Measurements from ENCODE around the gene DLX6. TPM values are rescaled to one million over a fixed set of nuclear protein-coding genes. Genes with fewer than 3 reads are reported as not detected.

Gene DLX6
- total RNA-seq, 1 experiment from 2014 or later: 1.3 TPM

- ChIA-PET POLR2A (no interaction called here), CTCF (no interaction called here)
- H3K9me3 ChIP-seq (ENCODE audit: control insufficient read depth, insufficient read depth, low read depth, low read length): no peaks in the 10 kb centered on the region
- no peaks in the 10 kb centered on the region for H3K4me1 ChIP-seq (ENCODE audit: control insufficient read depth, insufficient read depth, low read length)
- H3K36me3 ChIP-seq (ENCODE audit: control insufficient read depth, insufficient read depth, low read length): no peaks in the 10 kb centered on the region
- intact Hi-C loops (cut with micrococcal nuclease; ENCODE audit: unreplicated experiment): loop anchor here (10.0 kb wide), 1 partner anchor 317 kb away; the partner anchor contains the start of gene SEM1
- no TSS peak for BruUV-seq (replicated peaks)
- DNase-seq (ENCODE audit: low read depth, low spot score) (no peak), ATAC-seq (no peak)
- in situ Hi-C loops (cut with HindIII; ENCODE audit: low pct_unique_long_range_greater_than_20kb, low sequenced_read_pairs): no loop called here
- H3K27ac ChIP-seq (ENCODE audit: low read length): no peak overlapping the region
- TF ChIP-seq POLR2AphosphoS5 (IDR thresholded peaks at IDR 0.05; ENCODE audit: low read depth, low read length): no peak
- no peak for TF ChIP-seq SIN3A (IDR thresholded peaks at IDR 0.05; ENCODE audit: borderline replicate concordance, insufficient read depth, low read depth, low read length)
- no peak for TF ChIP-seq TCF7L2 (IDR thresholded peaks at IDR 0.05; ENCODE audit: low read depth, low read length)
- no peak for TF ChIP-seq CTCF (IDR thresholded peaks at IDR 0.05)
- H3K4me3 ChIP-seq (ENCODE audit: low read depth in 2 of 2, low read length in 2 of 2): no peak overlapping the region
- H3K27me3 ChIP-seq (ENCODE audit: control insufficient read depth, insufficient read depth, low read length): peaks cover 4% of the 10 kb centered on the region
Observed at GRCh38 chr7:97021747-97022490, 16.6 kb downstream of the DLX6 start.

- Histone ChIP-seq H3K9me3 (ENCODE audit: control insufficient read depth, insufficient read depth, low read depth, low read length) (no peaks in the 10 kb centered on the region), H3K27ac (ENCODE audit: low read length) (no peak overlapping the region), H3K4me3 (ENCODE audit: low read depth in 2 of 2, low read length in 2 of 2) (no peak overlapping the region), H3K36me3 (ENCODE audit: control insufficient read depth, insufficient read depth, low read length) (no peaks in the 10 kb centered on the region), H3K4me1 (ENCODE audit: control insufficient read depth, insufficient read depth, low read length) (no peaks in the 10 kb centered on the region), H3K27me3 (ENCODE audit: control insufficient read depth, insufficient read depth, low read length) (peaks cover 4% of the 10 kb centered on the region)
- intact Hi-C loops (cut with micrococcal nuclease; ENCODE audit: unreplicated experiment): loop anchor here (10.0 kb wide), 1 partner anchor 318 kb away; the partner anchor contains the start of gene SEM1
- BruUV-seq (replicated peaks): no TSS peak
- TF ChIP-seq REST (IDR thresholded peaks at IDR 0.05; ENCODE audit: insufficient read depth in 1 of 2, low read depth in 2 of 2, low read length in 1 of 2): no peak
- TF ChIP-seq SIN3A (IDR thresholded peaks at IDR 0.05; ENCODE audit: borderline replicate concordance, insufficient read depth, low read depth, low read length): no peak
- TF ChIP-seq POLR2AphosphoS5 (IDR thresholded peaks at IDR 0.05; ENCODE audit: low read depth, low read length): no peak
- no peak for TF ChIP-seq CTCF (IDR thresholded peaks at IDR 0.05)
- TF ChIP-seq TCF7L2 (IDR thresholded peaks at IDR 0.05; ENCODE audit: low read depth, low read length): no peak
- ATAC-seq (no peak), DNase-seq (ENCODE audit: low read depth, low spot score) (no peak)
- ChIA-PET POLR2A (no interaction called here), CTCF (no interaction called here)
- in situ Hi-C loops (cut with HindIII; ENCODE audit: low pct_unique_long_range_greater_than_20kb, low sequenced_read_pairs): no loop called here
Observed at GRCh38 chr7:97022491-97023306, 17.3 kb downstream of the DLX6 start.
